Measurements from ENCODE around the gene SNRPA1.

The SNRPA1 gene

GRCh38 chr15:101323793-101324523 is 28.9 kb upstream of the SNRPA1 start:
- TF ChIP-seq REST (IDR thresholded peaks at IDR 0.05; ENCODE audit: low read depth) (no peak), EGR1 (IDR thresholded peaks at IDR 0.05) (no peak), NFIC (IDR thresholded peaks at IDR 0.05) (no peak), TAF1 (IDR thresholded peaks at IDR 0.05; ENCODE audit: low read depth) (no peak)

- TF ChIP-seq MAX (IDR thresholded peaks at IDR 0.05) (no peak), NFIC (IDR thresholded peaks at IDR 0.05) (no peak), EGR1 (IDR thresholded peaks at IDR 0.05) (no peak), CREB1 (IDR thresholded peaks at IDR 0.05; ENCODE audit: low read depth) (no peak), EP300 (IDR thresholded peaks at IDR 0.05; ENCODE audit: borderline replicate concordance) (no peak), CEBPB (IDR thresholded peaks at IDR 0.05) (no peak)
Measured at GRCh38 chr15:101322854-101323477, 27.9 kb upstream of the SNRPA1 start.

- TF ChIP-seq FOXM1 (IDR thresholded peaks at IDR 0.05; ENCODE audit: borderline replicate concordance, low read depth), result no peak
- TF ChIP-seq RAD21 (IDR thresholded peaks at IDR 0.05; ENCODE audit: low read depth), result no peak
- TF ChIP-seq NFIC (IDR thresholded peaks at IDR 0.05), result no peak
- no peak for TF ChIP-seq EGR1 (IDR thresholded peaks at IDR 0.05)
- TF ChIP-seq REST (IDR thresholded peaks at IDR 0.05; ENCODE audit: low read depth), result no peak
- no peak for TF ChIP-seq TCF12 (IDR thresholded peaks at IDR 0.05; ENCODE audit: low read depth)
- TF ChIP-seq ZBTB7A (IDR thresholded peaks at IDR 0.05; ENCODE audit: low read depth), result no peak
- no peak for TF ChIP-seq TEAD4 (IDR thresholded peaks at IDR 0.05)
- no peak for TF ChIP-seq MAX (IDR thresholded peaks at IDR 0.05)
- no peak for TF ChIP-seq YY1 (IDR thresholded peaks at IDR 0.05; ENCODE audit: low read depth)
- no peak for TF ChIP-seq TAF1 (IDR thresholded peaks at IDR 0.05; ENCODE audit: low read depth)
- TF ChIP-seq CREB1 (IDR thresholded peaks at IDR 0.05; ENCODE audit: low read depth), result no peak
- TF ChIP-seq CEBPB (IDR thresholded peaks at IDR 0.05), result no peak
- no peak for TF ChIP-seq USF1 (IDR thresholded peaks at IDR 0.05)
- TF ChIP-seq EP300 (IDR thresholded peaks at IDR 0.05; ENCODE audit: borderline replicate concordance), result no peak
Measured at GRCh38 chr15:101322016-101322695, 27.1 kb upstream of the SNRPA1 start.

GRCh38 chr15:101320501-101321052 is 25.5 kb upstream of the SNRPA1 start:
- TF ChIP-seq USF1 (IDR thresholded peaks at IDR 0.05), result no peak
- TF ChIP-seq TCF12 (IDR thresholded peaks at IDR 0.05; ENCODE audit: low read depth), result no peak
- no peak for TF ChIP-seq CEBPB (IDR thresholded peaks at IDR 0.05)
- no peak for TF ChIP-seq RAD21 (IDR thresholded peaks at IDR 0.05; ENCODE audit: low read depth)

- no peak for TF ChIP-seq CREB1 (IDR thresholded peaks at IDR 0.05; ENCODE audit: low read depth)
- TF ChIP-seq REST (IDR thresholded peaks at IDR 0.05; ENCODE audit: low read depth), result peak; percentile 67
- no peak for TF ChIP-seq YY1 (IDR thresholded peaks at IDR 0.05; ENCODE audit: low read depth)
- TF ChIP-seq EP300 (IDR thresholded peaks at IDR 0.05; ENCODE audit: borderline replicate concordance), result no peak
- no peak for TF ChIP-seq MAX (IDR thresholded peaks at IDR 0.05)
- TF ChIP-seq CEBPB (IDR thresholded peaks at IDR 0.05), result no peak
- TF ChIP-seq FOXM1 (IDR thresholded peaks at IDR 0.05; ENCODE audit: borderline replicate concordance, low read depth), result no peak
Measured at GRCh38 chr15:101318839-101319238, 23.8 kb upstream of the SNRPA1 start.

All from Ishikawa (cell line).